GM12874 (cell line): ENCODE measurements around the gene TMEM131L.

Experiments
- CTCF ChIP-seq: IDR thresholded peaks from 2 replicates; pipeline ENCODE4 v1.5.1; 2011; ENCODE audit warnings: low read depth, mild to moderate bottlenecking, control low read depth, low read length, moderate library complexity; ENCODE audit not compliant: insufficient read depth

The TMEM131L gene

GRCh38 chr4:153438916-153439756 lies 27.0 kb upstream of the TMEM131L start:
- no peak for TF ChIP-seq CTCF

- TF ChIP-seq CTCF: no peak
Measured at GRCh38 chr4:153439831-153440230, 26.3 kb upstream of the TMEM131L start.

GRCh38 chr4:153440475-153440874 lies 25.7 kb upstream of the TMEM131L start:
- no peak for TF ChIP-seq CTCF

- TF ChIP-seq CTCF: no peak
Measured at GRCh38 chr4:153447175-153447905, 18.8 kb upstream of the TMEM131L start.

- no peak for TF ChIP-seq CTCF
Measured at GRCh38 chr4:153448003-153448731, 18.0 kb upstream of the TMEM131L start.

- no peak for TF ChIP-seq CTCF
Measured at GRCh38 chr4:153449338-153449737, 16.8 kb upstream of the TMEM131L start.

- no peak for TF ChIP-seq CTCF
Measured at GRCh38 chr4:153450544-153450917, 15.6 kb upstream of the TMEM131L start.
